ENCODE data around the gene ECE2. TPM values are rescaled to one million over a fixed set of nuclear protein-coding genes. Genes with fewer than 3 reads are reported as not detected.

ECE2 gene
- polyA plus RNA-seq, 1 donor from 2014 or later: 0.22 TPM

DNA sequence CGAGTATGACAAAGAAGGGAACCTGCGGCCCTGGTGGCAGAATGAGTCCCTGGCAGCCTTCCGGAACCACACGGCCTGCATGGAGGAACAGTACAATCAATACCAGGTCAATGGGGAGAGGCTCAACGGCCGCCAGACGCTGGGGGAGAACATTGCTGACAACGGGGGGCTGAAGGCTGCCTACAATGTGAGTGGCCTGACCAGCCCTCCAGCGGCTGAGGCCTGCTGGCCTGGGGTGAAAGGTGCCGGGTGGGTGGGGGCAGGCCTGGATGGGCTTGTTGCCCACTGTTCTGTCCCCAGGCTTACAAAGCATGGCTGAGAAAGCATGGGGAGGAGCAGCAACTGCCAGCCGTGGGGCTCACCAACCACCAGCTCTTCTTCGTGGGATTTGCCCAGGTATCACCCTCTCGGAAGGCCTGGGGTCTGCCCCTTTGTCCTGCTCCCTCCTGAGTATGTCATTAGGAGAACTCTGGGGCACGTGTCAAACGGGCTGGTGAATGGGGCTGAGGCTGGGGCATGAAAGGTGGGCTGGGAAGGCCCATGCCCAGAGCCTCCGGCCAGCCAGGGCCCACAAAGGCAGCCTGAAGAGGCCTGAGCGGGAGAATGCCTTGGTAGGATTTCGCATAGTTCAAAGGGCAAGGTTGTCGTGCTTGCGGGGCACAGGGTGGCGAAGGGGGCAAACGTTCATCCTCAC is 15.4 kb downstream of the ECE2 start:
- Histone ChIP-seq H3K9me2 (ENCODE audit: insufficient read depth, low read length) (no peaks in the 10 kb centered on the region), H3K4me3 (ENCODE audit: low read length) (no peak overlapping the region), H3F3A (ENCODE audit: insufficient read depth, low read length, poor library complexity, severe bottlenecking) (no peaks in the 10 kb centered on the region)

DNA sequence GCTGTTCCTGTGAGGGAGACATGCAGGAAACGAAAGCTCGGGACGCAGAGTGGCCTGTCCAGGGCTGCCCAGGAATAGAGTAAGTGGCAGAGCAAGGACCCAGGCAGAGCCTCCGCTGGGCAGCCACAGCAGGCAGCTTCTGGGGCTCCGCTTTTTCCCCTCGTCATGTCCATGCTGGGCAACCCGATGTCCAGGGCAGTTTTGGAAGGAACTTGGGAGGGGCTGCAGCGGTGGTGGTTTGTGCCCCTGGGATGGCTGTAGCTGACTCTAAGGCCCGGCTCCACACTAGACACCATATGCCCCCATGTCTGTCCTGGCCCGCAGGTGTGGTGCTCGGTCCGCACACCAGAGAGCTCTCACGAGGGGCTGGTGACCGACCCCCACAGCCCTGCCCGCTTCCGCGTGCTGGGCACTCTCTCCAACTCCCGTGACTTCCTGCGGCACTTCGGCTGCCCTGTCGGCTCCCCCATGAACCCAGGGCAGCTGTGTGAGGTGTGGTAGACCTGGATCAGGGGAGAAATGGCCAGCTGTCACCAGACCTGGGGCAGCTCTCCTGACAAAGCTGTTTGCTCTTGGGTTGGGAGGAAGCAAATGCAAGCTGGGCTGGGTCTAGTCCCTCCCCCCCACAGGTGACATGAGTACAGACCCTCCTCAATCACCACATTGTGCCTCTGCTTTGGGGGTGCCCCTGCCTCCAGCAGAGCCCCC is 16.1 kb downstream of the ECE2 start:
- Histone ChIP-seq H3K4me3 (ENCODE audit: low read length) (no peak overlapping the region), H3K36me3 (ENCODE audit: insufficient read depth, low read length) (no peaks in the 10 kb centered on the region), H3K9me3 (ENCODE audit: low read length) (no peaks in the 10 kb centered on the region), H3K9ac (ENCODE audit: low read length) (no peak overlapping the region), H2AFZ (ENCODE audit: low read depth, low read length) (no peak overlapping the region), H3K9me2 (ENCODE audit: insufficient read depth, low read length) (no peaks in the 10 kb centered on the region), H3K79me2 (replicated peaks; ENCODE audit: insufficient read depth, low read length) (no peaks in the 10 kb centered on the region), H3F3A (ENCODE audit: insufficient read depth, low read length, poor library complexity, severe bottlenecking) (no peaks in the 10 kb centered on the region), H4K20me1 (ENCODE audit: insufficient read depth) (no peaks in the 10 kb centered on the region), H3K4me2 (ENCODE audit: low read length) (no peak overlapping the region), H3K27ac (ENCODE audit: low read length) (no peak overlapping the region), H3K27me3 (ENCODE audit: insufficient read depth, low read depth, low read length) (no peaks in the 10 kb centered on the region)
- TF ChIP-seq MXI1 (conservative IDR thresholded peaks at IDR 0.05; ENCODE audit: poor library complexity, severe bottlenecking) (no peak), TAF1 (IDR thresholded peaks at IDR 0.05; ENCODE audit: low read depth) (no peak), POLR2AphosphoS5 (IDR thresholded peaks at IDR 0.05) (no peak), RAD21 (conservative IDR thresholded peaks at IDR 0.05) (no peak), EZH2 (IDR thresholded peaks at IDR 0.05; ENCODE audit: borderline replicate concordance, insufficient read depth, low read length, poor library complexity, severe bottlenecking) (no peak), SMC3 (conservative IDR thresholded peaks at IDR 0.05; ENCODE audit: poor library complexity) (no peak), EP300 (conservative IDR thresholded peaks at IDR 0.05; ENCODE audit: poor library complexity, severe bottlenecking) (no peak)
- TF ChIP-seq, protein P1, sequence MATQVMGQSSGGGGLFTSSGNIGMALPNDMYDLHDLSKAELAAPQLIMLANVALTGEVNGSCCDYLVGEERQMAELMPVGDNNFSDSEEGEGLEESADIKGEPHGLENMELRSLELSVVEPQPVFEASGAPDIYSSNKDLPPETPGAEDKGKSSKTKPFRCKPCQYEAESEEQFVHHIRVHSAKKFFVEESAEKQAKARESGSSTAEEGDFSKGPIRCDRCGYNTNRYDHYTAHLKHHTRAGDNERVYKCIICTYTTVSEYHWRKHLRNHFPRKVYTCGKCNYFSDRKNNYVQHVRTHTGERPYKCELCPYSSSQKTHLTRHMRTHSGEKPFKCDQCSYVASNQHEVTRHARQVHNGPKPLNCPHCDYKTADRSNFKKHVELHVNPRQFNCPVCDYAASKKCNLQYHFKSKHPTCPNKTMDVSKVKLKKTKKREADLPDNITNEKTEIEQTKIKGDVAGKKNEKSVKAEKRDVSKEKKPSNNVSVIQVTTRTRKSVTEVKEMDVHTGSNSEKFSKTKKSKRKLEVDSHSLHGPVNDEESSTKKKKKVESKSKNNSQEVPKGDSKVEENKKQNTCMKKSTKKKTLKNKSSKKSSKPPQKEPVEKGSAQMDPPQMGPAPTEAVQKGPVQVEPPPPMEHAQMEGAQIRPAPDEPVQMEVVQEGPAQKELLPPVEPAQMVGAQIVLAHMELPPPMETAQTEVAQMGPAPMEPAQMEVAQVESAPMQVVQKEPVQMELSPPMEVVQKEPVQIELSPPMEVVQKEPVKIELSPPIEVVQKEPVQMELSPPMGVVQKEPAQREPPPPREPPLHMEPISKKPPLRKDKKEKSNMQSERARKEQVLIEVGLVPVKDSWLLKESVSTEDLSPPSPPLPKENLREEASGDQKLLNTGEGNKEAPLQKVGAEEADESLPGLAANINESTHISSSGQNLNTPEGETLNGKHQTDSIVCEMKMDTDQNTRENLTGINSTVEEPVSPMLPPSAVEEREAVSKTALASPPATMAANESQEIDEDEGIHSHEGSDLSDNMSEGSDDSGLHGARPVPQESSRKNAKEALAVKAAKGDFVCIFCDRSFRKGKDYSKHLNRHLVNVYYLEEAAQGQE (IDR thresholded peaks at IDR 0.05; ENCODE audit: borderline replicate concordance): no peak
- TF ChIP-seq, protein P2, sequence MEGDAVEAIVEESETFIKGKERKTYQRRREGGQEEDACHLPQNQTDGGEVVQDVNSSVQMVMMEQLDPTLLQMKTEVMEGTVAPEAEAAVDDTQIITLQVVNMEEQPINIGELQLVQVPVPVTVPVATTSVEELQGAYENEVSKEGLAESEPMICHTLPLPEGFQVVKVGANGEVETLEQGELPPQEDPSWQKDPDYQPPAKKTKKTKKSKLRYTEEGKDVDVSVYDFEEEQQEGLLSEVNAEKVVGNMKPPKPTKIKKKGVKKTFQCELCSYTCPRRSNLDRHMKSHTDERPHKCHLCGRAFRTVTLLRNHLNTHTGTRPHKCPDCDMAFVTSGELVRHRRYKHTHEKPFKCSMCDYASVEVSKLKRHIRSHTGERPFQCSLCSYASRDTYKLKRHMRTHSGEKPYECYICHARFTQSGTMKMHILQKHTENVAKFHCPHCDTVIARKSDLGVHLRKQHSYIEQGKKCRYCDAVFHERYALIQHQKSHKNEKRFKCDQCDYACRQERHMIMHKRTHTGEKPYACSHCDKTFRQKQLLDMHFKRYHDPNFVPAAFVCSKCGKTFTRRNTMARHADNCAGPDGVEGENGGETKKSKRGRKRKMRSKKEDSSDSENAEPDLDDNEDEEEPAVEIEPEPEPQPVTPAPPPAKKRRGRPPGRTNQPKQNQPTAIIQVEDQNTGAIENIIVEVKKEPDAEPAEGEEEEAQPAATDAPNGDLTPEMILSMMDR (IDR thresholded peaks at IDR 0.05; ENCODE audit: poor library complexity, severe bottlenecking): no peak

More for the DNA sequence above, 15.4 kb downstream of the ECE2 start:
- no peaks in the 10 kb centered on the region for H3K36me3 ChIP-seq (ENCODE audit: insufficient read depth, low read length)
- no peak overlapping the region for H3K4me2 ChIP-seq (ENCODE audit: low read length)
- no peaks in the 10 kb centered on the region for H3K27me3 ChIP-seq (ENCODE audit: insufficient read depth, low read depth, low read length)
- no peaks in the 10 kb centered on the region for H3K9me3 ChIP-seq (ENCODE audit: low read length)
- no peaks in the 10 kb centered on the region for H3K79me2 ChIP-seq (replicated peaks; ENCODE audit: insufficient read depth, low read length)
- H3K27ac ChIP-seq (ENCODE audit: low read length): no peak overlapping the region
- H4K20me1 ChIP-seq (ENCODE audit: insufficient read depth): no peaks in the 10 kb centered on the region
- no peak overlapping the region for H3K9ac ChIP-seq (ENCODE audit: low read length)
- TF ChIP-seq, protein P1 (IDR thresholded peaks at IDR 0.05; ENCODE audit: borderline replicate concordance): no peak
- TF ChIP-seq SMC3 (conservative IDR thresholded peaks at IDR 0.05; ENCODE audit: poor library complexity): no peak
- TF ChIP-seq EP300 (conservative IDR thresholded peaks at IDR 0.05; ENCODE audit: poor library complexity, severe bottlenecking): no peak
- TF ChIP-seq EZH2 (IDR thresholded peaks at IDR 0.05; ENCODE audit: borderline replicate concordance, insufficient read depth, low read length, poor library complexity, severe bottlenecking): no peak
- TF ChIP-seq TAF1 (IDR thresholded peaks at IDR 0.05; ENCODE audit: low read depth): no peak
- no peak for TF ChIP-seq POLR2AphosphoS5 (IDR thresholded peaks at IDR 0.05)
- no peak overlapping the region for H2AFZ ChIP-seq (ENCODE audit: low read depth, low read length)
